Measurements from ENCODE around the gene FBN1. TPM values are rescaled to one million over a fixed set of nuclear protein-coding genes. Genes with fewer than 3 reads are reported as not detected.

FBN1 gene
- total and polyA plus RNA-seq, 2 experiments from 2014 or later, result 1.9 to 3.8 TPM

DNA sequence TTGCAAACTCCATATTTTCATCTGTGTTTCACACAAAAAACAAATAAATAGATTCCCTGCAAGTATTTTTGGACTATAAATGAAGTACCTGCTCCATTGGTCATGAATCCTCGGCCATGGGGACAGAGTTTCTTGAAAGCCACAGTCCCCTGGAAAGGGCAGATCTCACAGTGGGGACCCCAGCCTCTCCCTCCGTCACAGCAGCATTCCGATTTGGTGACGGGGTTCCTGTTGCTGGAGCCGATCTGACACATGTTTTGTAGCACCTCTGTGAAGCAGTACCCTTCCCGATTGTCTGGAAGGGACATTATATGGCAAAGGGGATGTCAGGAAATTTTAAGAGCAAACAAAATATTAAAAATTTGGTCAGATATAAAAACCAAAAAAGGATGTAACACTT, 218.0 kb downstream of the FBN1 start:
- Mint-ChIP-seq H3K4me1 (no peaks in the 10 kb centered on the region; the same call in 2 of the 3 replicates), H3K36me3 (ENCODE audit: low read depth) (no peaks in the 10 kb centered on the region), H3K27me3 (ENCODE audit: insufficient read depth, low read depth, poor library complexity) (no peaks in the 10 kb centered on the region), H3K9me3 (no peaks in the 10 kb centered on the region), H3K27ac (no peak overlapping the region), H3K4me3 (no peak overlapping the region)
- no peaks in the 10 kb centered on the region for H3F3A ChIP-seq (replicated peaks; ENCODE audit: low read depth)
- TF ChIP-seq POLR2AphosphoS5 (IDR thresholded peaks at IDR 0.05; ENCODE audit: low read depth) (no peak), CREB1 (CRISPR knock-in tag; IDR thresholded peaks at IDR 0.05; ENCODE audit: low read depth) (no peak), ZNF331 (CRISPR knock-in tag; IDR thresholded peaks at IDR 0.05; ENCODE audit: low read depth) (no peak), EZH2 (IDR thresholded peaks at IDR 0.05; ENCODE audit: low read depth, unreplicated experiment) (no peak), STAT1 (IDR thresholded peaks at IDR 0.05; ENCODE audit: unreplicated experiment) (no peak), EZH2phosphoT487 (IDR thresholded peaks at IDR 0.05; ENCODE audit: unreplicated experiment) (no peak), NANOG (IDR thresholded peaks at IDR 0.05; ENCODE audit: borderline replicate concordance) (no peak), ZNF114 (CRISPR knock-in tag; IDR thresholded peaks at IDR 0.05) (no peak), JUNB (IDR thresholded peaks at IDR 0.05; ENCODE audit: unreplicated experiment) (no peak)
- TF ChIP-seq, protein P1, sequence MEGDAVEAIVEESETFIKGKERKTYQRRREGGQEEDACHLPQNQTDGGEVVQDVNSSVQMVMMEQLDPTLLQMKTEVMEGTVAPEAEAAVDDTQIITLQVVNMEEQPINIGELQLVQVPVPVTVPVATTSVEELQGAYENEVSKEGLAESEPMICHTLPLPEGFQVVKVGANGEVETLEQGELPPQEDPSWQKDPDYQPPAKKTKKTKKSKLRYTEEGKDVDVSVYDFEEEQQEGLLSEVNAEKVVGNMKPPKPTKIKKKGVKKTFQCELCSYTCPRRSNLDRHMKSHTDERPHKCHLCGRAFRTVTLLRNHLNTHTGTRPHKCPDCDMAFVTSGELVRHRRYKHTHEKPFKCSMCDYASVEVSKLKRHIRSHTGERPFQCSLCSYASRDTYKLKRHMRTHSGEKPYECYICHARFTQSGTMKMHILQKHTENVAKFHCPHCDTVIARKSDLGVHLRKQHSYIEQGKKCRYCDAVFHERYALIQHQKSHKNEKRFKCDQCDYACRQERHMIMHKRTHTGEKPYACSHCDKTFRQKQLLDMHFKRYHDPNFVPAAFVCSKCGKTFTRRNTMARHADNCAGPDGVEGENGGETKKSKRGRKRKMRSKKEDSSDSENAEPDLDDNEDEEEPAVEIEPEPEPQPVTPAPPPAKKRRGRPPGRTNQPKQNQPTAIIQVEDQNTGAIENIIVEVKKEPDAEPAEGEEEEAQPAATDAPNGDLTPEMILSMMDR (conservative IDR thresholded peaks at IDR 0.05; ENCODE audit: low read depth in 2 of 2), result no peak
- TF ChIP-seq, protein P2, sequence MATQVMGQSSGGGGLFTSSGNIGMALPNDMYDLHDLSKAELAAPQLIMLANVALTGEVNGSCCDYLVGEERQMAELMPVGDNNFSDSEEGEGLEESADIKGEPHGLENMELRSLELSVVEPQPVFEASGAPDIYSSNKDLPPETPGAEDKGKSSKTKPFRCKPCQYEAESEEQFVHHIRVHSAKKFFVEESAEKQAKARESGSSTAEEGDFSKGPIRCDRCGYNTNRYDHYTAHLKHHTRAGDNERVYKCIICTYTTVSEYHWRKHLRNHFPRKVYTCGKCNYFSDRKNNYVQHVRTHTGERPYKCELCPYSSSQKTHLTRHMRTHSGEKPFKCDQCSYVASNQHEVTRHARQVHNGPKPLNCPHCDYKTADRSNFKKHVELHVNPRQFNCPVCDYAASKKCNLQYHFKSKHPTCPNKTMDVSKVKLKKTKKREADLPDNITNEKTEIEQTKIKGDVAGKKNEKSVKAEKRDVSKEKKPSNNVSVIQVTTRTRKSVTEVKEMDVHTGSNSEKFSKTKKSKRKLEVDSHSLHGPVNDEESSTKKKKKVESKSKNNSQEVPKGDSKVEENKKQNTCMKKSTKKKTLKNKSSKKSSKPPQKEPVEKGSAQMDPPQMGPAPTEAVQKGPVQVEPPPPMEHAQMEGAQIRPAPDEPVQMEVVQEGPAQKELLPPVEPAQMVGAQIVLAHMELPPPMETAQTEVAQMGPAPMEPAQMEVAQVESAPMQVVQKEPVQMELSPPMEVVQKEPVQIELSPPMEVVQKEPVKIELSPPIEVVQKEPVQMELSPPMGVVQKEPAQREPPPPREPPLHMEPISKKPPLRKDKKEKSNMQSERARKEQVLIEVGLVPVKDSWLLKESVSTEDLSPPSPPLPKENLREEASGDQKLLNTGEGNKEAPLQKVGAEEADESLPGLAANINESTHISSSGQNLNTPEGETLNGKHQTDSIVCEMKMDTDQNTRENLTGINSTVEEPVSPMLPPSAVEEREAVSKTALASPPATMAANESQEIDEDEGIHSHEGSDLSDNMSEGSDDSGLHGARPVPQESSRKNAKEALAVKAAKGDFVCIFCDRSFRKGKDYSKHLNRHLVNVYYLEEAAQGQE (IDR thresholded peaks at IDR 0.05; ENCODE audit: unreplicated experiment), result no peak
- TF ChIP-seq, protein P3, sequence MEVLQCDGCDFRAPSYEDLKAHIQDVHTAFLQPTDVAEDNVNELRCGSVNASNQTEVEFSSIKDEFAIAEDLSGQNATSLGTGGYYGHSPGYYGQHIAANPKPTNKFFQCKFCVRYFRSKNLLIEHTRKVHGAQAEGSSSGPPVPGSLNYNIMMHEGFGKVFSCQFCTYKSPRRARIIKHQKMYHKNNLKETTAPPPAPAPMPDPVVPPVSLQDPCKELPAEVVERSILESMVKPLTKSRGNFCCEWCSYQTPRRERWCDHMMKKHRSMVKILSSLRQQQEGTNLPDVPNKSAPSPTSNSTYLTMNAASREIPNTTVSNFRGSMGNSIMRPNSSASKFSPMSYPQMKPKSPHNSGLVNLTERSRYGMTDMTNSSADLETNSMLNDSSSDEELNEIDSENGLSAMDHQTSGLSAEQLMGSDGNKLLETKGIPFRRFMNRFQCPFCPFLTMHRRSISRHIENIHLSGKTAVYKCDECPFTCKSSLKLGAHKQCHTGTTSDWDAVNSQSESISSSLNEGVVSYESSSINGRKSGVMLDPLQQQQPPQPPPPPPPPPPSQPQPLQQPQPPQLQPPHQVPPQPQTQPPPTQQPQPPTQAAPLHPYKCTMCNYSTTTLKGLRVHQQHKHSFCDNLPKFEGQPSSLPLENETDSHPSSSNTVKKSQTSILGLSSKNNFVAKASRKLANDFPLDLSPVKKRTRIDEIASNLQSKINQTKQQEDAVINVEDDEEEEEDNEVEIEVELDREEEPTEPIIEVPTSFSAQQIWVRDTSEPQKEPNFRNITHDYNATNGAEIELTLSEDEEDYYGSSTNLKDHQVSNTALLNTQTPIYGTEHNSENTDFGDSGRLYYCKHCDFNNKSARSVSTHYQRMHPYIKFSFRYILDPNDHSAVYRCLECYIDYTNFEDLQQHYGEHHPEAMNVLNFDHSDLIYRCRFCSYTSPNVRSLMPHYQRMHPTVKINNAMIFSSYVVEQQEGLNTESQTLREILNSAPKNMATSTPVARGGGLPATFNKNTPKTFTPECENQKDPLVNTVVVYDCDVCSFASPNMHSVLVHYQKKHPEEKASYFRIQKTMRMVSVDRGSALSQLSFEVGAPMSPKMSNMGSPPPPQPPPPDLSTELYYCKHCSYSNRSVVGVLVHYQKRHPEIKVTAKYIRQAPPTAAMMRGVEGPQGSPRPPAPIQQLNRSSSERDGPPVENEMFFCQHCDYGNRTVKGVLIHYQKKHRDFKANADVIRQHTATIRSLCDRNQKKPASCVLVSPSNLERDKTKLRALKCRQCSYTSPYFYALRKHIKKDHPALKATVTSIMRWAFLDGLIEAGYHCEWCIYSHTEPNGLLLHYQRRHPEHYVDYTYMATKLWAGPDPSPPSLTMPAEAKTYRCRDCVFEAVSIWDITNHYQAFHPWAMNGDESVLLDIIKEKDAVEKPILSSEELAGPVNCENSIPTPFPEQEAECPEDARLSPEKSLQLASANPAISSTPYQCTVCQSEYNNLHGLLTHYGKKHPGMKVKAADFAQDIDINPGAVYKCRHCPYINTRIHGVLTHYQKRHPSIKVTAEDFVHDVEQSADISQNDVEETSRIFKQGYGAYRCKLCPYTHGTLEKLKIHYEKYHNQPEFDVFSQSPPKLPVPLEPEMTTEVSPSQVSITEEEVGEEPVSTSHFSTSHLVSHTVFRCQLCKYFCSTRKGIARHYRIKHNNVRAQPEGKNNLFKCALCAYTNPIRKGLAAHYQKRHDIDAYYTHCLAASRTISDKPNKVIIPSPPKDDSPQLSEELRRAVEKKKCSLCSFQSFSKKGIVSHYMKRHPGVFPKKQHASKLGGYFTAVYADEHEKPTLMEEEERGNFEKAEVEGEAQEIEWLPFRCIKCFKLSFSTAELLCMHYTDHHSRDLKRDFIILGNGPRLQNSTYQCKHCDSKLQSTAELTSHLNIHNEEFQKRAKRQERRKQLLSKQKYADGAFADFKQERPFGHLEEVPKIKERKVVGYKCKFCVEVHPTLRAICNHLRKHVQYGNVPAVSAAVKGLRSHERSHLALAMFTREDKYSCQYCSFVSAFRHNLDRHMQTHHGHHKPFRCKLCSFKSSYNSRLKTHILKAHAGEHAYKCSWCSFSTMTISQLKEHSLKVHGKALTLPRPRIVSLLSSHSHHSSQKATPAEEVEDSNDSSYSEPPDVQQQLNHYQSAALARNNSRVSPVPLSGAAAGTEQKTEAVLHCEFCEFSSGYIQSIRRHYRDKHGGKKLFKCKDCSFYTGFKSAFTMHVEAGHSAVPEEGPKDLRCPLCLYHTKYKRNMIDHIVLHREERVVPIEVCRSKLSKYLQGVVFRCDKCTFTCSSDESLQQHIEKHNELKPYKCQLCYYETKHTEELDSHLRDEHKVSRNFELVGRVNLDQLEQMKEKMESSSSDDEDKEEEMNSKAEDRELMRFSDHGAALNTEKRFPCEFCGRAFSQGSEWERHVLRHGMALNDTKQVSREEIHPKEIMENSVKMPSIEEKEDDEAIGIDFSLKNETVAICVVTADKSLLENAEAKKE (CRISPR knock-in tag; IDR thresholded peaks at IDR 0.05), result no peak
- TF ChIP-seq, protein P4, sequence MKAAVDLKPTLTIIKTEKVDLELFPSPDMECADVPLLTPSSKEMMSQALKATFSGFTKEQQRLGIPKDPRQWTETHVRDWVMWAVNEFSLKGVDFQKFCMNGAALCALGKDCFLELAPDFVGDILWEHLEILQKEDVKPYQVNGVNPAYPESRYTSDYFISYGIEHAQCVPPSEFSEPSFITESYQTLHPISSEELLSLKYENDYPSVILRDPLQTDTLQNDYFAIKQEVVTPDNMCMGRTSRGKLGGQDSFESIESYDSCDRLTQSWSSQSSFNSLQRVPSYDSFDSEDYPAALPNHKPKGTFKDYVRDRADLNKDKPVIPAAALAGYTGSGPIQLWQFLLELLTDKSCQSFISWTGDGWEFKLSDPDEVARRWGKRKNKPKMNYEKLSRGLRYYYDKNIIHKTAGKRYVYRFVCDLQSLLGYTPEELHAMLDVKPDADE (IDR thresholded peaks at IDR 0.05), result no peak
- H4K20me1 ChIP-seq (replicated peaks; ENCODE audit: insufficient read depth), result no peaks in the 10 kb centered on the region
- no peak overlapping the region for H3K4me3 ChIP-seq
- no peak overlapping the region for H3K27ac ChIP-seq (ENCODE audit: low read depth)
- H3K4me2 ChIP-seq, result no peak overlapping the region
- DNase-seq (ENCODE audit: low spot score), result no peak
- H3K27me3 ChIP-seq (ENCODE audit: insufficient read depth), result no peaks in the 10 kb centered on the region
- no peak for ATAC-seq
- no peaks in the 10 kb centered on the region for H3K79me2 ChIP-seq (replicated peaks; ENCODE audit: insufficient read depth)
- no peaks in the 10 kb centered on the region; the same call in 1 of the 2 replicates for H3K36me3 ChIP-seq (ENCODE audit: insufficient read depth)
- peaks cover 4% of the 10 kb centered on the region; the same call in 1 of the 2 replicates for H3K4me1 ChIP-seq (ENCODE audit: insufficient read depth)
- H2AFZ ChIP-seq, result no peak overlapping the region
- peaks cover 8% of the 10 kb centered on the region; the same call in 1 of the 2 replicates for H3K9me2 ChIP-seq (ENCODE audit: insufficient read depth)
